ENCODE results near the gene MAP3K15. TPM values are rescaled to one million over a fixed set of nuclear protein-coding genes. Genes with fewer than 3 reads are reported as not detected.

Gene MAP3K15
- total RNA-seq, result 1 to 10 TPM; 2.4 to 2.5 TPM

GRCh38 chrX:19514791-19515614, at the start of gene MAP3K15:
Gene MAP3K15, minus strand, starts transcription at chrX:19515508. Its CDS starts 247 bp downstream, at chrX:19515261.
- Mint-ChIP-seq H3K36me3 (no peaks in the 10 kb centered on the region), H3K27ac (no peak within 1 kb of the TSS), H3K9me3 (no peaks in the 10 kb centered on the region)
- peak in 1 of 2 donors; percentile 23 for DNase-seq (ENCODE audit: low spot score in 2 of 2)
- ATAC-seq, result peak; percentile 81 to 83

GRCh38 chrX:19564606-19565005, 49.3 kb upstream of the MAP3K15 start:
- no peak for DNase-seq (ENCODE audit: low spot score in 2 of 2)
- H3K27ac Mint-ChIP-seq, result no peak overlapping the region
- ATAC-seq, result no peak

GRCh38 chrX:19563746-19564145, 48.4 kb upstream of the MAP3K15 start:
- Mint-ChIP-seq H3K9me3 (no peaks in the 10 kb centered on the region), H3K36me3 (peaks cover 0 to 5% of the 10 kb centered on the region in 2 donors), H3K27ac (peak overlapping the region in 1 of 2 donors; percentile 61)
- no peak for DNase-seq (ENCODE audit: low spot score in 2 of 2)
- peak in 1 of 2 donors; percentile 49 for ATAC-seq

More at GRCh38 chrX:19564606-19565005, 49.3 kb upstream of the MAP3K15 start:
- Mint-ChIP-seq H3K36me3 (peaks cover 0 to 5% of the 10 kb centered on the region in 2 donors), H3K9me3 (no peaks in the 10 kb centered on the region)

GRCh38 chrX:19563327-19563726, 48.0 kb upstream of the MAP3K15 start:
- Mint-ChIP-seq H3K36me3 (peaks cover 0 to 5% of the 10 kb centered on the region in 2 donors), H3K9me3 (no peaks in the 10 kb centered on the region), H3K27ac (peak overlapping the region in 1 of 2 donors; percentile 61)
- ATAC-seq, result no peak
- DNase-seq (ENCODE audit: low spot score in 2 of 2), result no peak

GRCh38 chrX:19560611-19561010, 45.3 kb upstream of the MAP3K15 start:
- Mint-ChIP-seq H3K27ac (no peak overlapping the region), H3K36me3 (peaks cover 0 to 5% of the 10 kb centered on the region in 2 donors), H3K9me3 (no peaks in the 10 kb centered on the region)
- DNase-seq (ENCODE audit: low spot score in 2 of 2), result no peak
- no peak for ATAC-seq

GRCh38 chrX:19557822-19558221, 42.5 kb upstream of the MAP3K15 start:
- DNase-seq (ENCODE audit: low spot score in 2 of 2) (no peak), ATAC-seq (no peak)
- Mint-ChIP-seq H3K27ac (no peak overlapping the region), H3K36me3 (no peaks in the 10 kb centered on the region), H3K9me3 (no peaks in the 10 kb centered on the region)

- DNase-seq (ENCODE audit: low spot score in 2 of 2), result no peak
- H3K36me3 Mint-ChIP-seq, result no peaks in the 10 kb centered on the region
- H3K27ac Mint-ChIP-seq, result peak overlapping the region; percentile 90 to 96
Measured at GRCh38 chrX:19556202-19556601, 40.9 kb upstream of the MAP3K15 start.

GRCh38 chrX:19555683-19556082, 40.4 kb upstream of the MAP3K15 start:
- no peaks in the 10 kb centered on the region for H3K9me3 Mint-ChIP-seq
- DNase-seq (ENCODE audit: low spot score in 2 of 2), result no peak
- peak overlapping the region; percentile 90 to 96 for H3K27ac Mint-ChIP-seq
- peak; percentile 7 to 38 for ATAC-seq
- H3K36me3 Mint-ChIP-seq, result no peaks in the 10 kb centered on the region

More at GRCh38 chrX:19556202-19556601, 40.9 kb upstream of the MAP3K15 start:
- ATAC-seq, result peak in 1 of 2 donors; percentile 23
- no peaks in the 10 kb centered on the region for H3K9me3 Mint-ChIP-seq

- no peaks in the 10 kb centered on the region for H3K9me3 Mint-ChIP-seq
- no peaks in the 10 kb centered on the region for H3K36me3 Mint-ChIP-seq
- DNase-seq (ENCODE audit: low spot score in 2 of 2) (no peak), ATAC-seq (peak; percentile 18 to 35)
- H3K27ac Mint-ChIP-seq, result peak overlapping the region; percentile 90 to 96
Measured at GRCh38 chrX:19555236-19555635, 39.9 kb upstream of the MAP3K15 start.

GRCh38 chrX:19554786-19555185, 39.5 kb upstream of the MAP3K15 start:
- Mint-ChIP-seq H3K36me3 (no peaks in the 10 kb centered on the region), H3K9me3 (no peaks in the 10 kb centered on the region), H3K27ac (peak overlapping the region; percentile 90 to 96)
- ATAC-seq (peak; percentile 84 to 85), DNase-seq (ENCODE audit: low spot score in 2 of 2) (peak in 1 of 2 donors; percentile 19)

- DNase-seq (ENCODE audit: low spot score in 2 of 2), result no peak
- Mint-ChIP-seq H3K9me3 (no peaks in the 10 kb centered on the region), H3K36me3 (peaks cover 6 to 12% of the 10 kb centered on the region in 2 donors), H3K27ac (no peak overlapping the region)
- no peak for ATAC-seq
Measured at GRCh38 chrX:19552793-19553192, 37.5 kb upstream of the MAP3K15 start.

- no peaks in the 10 kb centered on the region for H3K9me3 Mint-ChIP-seq
- peak overlapping the region; percentile 55 to 94 for H3K27ac Mint-ChIP-seq
- DNase-seq (ENCODE audit: low spot score in 2 of 2) (no peak), ATAC-seq (peak; percentile 62 to 65)
- peaks cover 18 to 20% of the 10 kb centered on the region in 2 donors for H3K36me3 Mint-ChIP-seq
Measured at GRCh38 chrX:19549838-19550237, 34.5 kb upstream of the MAP3K15 start.

GRCh38 chrX:19548934-19549333, 33.6 kb upstream of the MAP3K15 start:
- Mint-ChIP-seq H3K9me3 (no peaks in the 10 kb centered on the region), H3K36me3 (peaks cover 20 to 23% of the 10 kb centered on the region in 2 donors), H3K27ac (peak overlapping the region; percentile 94)
- DNase-seq (ENCODE audit: low spot score in 2 of 2) (no peak), ATAC-seq (no peak)

GRCh38 chrX:19548279-19548678, 33.0 kb upstream of the MAP3K15 start:
- Mint-ChIP-seq H3K27ac (peak overlapping the region; percentile 94), H3K36me3 (peaks cover 20 to 23% of the 10 kb centered on the region in 2 donors), H3K9me3 (no peaks in the 10 kb centered on the region)
- DNase-seq (ENCODE audit: low spot score in 2 of 2) (no peak), ATAC-seq (peak; percentile 42 to 58)

- Mint-ChIP-seq H3K36me3 (peaks cover 20 to 23% of the 10 kb centered on the region in 2 donors), H3K9me3 (no peaks in the 10 kb centered on the region), H3K27ac (peak overlapping the region in 1 of 2 donors; percentile 94)
- DNase-seq (ENCODE audit: low spot score in 2 of 2) (no peak), ATAC-seq (no peak)
Measured at GRCh38 chrX:19545651-19546050, 30.3 kb upstream of the MAP3K15 start.

- ATAC-seq, result peak in 1 of 2 donors; percentile 52
- H3K36me3 Mint-ChIP-seq, result peaks cover 20 to 23% of the 10 kb centered on the region in 2 donors
- no peaks in the 10 kb centered on the region for H3K9me3 Mint-ChIP-seq
- H3K27ac Mint-ChIP-seq, result peak overlapping the region; percentile 91 to 94
- DNase-seq (ENCODE audit: low spot score in 2 of 2), result peak in 1 of 2 donors; percentile 29
Measured at GRCh38 chrX:19544693-19545305, 29.5 kb upstream of the MAP3K15 start.

GRCh38 chrX:19543951-19544381, 28.7 kb upstream of the MAP3K15 start:
- DNase-seq (ENCODE audit: low spot score in 2 of 2) (no peak), ATAC-seq (no peak)
- no peaks in the 10 kb centered on the region for H3K9me3 Mint-ChIP-seq
- H3K36me3 Mint-ChIP-seq, result peaks cover 19 to 23% of the 10 kb centered on the region in 2 donors
- H3K27ac Mint-ChIP-seq, result peak overlapping the region in 1 of 2 donors; percentile 95
